Measurements from ENCODE around the gene CCDC148. TPM values are rescaled to one million over a fixed set of nuclear protein-coding genes. Genes with fewer than 3 reads are reported as not detected.

CCDC148 gene
- polyA plus RNA-seq, 2 of the 4 experiments (the other 2 are of a cell fraction): 0.41 to 0.85 TPM

DNA sequence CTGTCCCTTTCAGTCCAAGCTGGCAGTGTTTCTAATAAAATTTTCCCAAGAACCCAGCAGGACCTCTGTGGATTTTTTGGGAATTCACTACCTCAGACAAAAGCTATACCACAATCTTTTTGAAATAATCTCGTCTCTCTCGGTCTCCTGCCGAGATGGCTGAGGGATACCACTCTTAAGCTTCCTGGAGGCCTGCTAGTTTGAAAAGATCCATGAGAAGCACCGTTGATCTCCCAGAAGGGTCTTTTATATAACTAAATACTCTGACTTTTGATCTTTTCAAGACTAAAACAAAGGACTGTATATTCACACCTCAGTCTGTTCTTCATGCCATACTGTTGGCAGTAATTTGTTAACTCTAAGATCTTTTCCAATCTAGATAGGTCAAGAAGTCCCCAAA, 213.2 kb downstream of the CCDC148 start (continued):
- TF ChIP-seq GATA3 (IDR thresholded peaks at IDR 0.05; ENCODE audit: borderline replicate concordance) (no peak), HOXA7 (CRISPR knock-in tag; IDR thresholded peaks at IDR 0.05) (no peak)

DNA sequence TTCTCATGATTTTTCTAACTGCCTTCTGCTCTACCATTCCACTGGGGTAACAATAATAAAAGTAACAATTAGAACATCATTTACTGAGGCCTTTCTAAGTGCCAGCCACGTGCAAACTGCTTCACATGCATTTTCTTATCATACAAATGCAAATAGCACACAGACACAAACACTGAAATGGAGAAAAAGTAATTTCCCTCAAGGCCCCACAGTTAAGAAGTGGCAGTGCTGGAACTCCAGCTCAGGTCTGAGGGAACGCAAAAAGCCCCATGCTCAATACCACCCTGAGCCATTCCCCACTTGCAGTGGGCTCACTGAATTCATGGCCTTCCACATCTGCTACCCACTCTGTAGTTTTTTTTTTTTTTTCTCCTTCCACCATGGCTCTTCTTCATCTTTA, 214.3 kb downstream of the CCDC148 start:
- 44% methylated on average over 2 of the region's 2 CpGs for whole genome bisulfite sequencing (ENCODE audit: missing lambda C conversion rate)
- no peaks in the 10 kb centered on the region for H3K4me1 ChIP-seq
- FAIRE-seq: no peak
- TF ChIP-seq, protein P1, sequence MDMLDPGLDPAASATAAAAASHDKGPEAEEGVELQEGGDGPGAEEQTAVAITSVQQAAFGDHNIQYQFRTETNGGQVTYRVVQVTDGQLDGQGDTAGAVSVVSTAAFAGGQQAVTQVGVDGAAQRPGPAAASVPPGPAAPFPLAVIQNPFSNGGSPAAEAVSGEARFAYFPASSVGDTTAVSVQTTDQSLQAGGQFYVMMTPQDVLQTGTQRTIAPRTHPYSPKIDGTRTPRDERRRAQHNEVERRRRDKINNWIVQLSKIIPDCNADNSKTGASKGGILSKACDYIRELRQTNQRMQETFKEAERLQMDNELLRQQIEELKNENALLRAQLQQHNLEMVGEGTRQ (IDR thresholded peaks at IDR 0.05): no peak
- TF ChIP-seq EP300 (IDR thresholded peaks at IDR 0.05) (no peak), GATA3 (IDR thresholded peaks at IDR 0.05; ENCODE audit: borderline replicate concordance) (no peak), ZC3H11A (IDR thresholded peaks at IDR 0.05) (no peak), MAFK (IDR thresholded peaks at IDR 0.05; ENCODE audit: partially characterized antibody) (no peak)
- no peak for ATAC-seq
- H3K4me2 ChIP-seq: no peak overlapping the region
- H3K9me3 ChIP-seq: no peaks in the 10 kb centered on the region
- no peak overlapping the region for H3K4me3 ChIP-seq
- H3K27ac ChIP-seq: no peak overlapping the region
- CTCF ChIA-PET: interaction anchor here (0.6 to 1.6 kb wide), 3 partner anchors 10 to 512 kb away, joined by 3 to 5 read pairs (median 5); no protein-coding TSS in a partner anchor
- POLR2A ChIA-PET: no interaction called here
- no peak for DNase-seq (ENCODE audit: low read depth in 1 of 2, low spot score in 1 of 2)

DNA sequence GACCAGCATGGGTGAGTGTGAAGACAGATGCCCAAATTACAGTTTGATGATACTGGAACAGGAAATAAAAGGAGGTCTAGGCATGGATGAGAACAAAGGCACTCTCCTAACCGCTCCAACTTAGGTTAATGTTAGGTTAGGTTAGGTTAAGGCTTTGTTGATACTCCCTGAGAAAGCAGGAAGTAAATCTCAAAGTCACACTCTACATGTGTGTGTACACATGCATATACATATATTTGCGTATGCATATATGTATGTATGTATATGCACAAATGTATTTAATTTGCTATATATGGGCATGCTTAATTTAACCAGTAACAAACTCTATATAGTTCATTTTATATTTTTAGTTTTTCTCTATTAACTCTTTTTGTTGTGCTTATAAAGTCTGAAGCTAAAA, 215.6 kb downstream of the CCDC148 start:
- ChIA-PET CTCF (no interaction called here), POLR2A (no interaction called here)
- DNase-seq (ENCODE audit: low read depth in 1 of 2, low spot score in 1 of 2): no peak
- 44% methylated on average over 2 of the region's 2 CpGs for WGBS (ENCODE audit: missing lambda C conversion rate)
- H3K4me1 ChIP-seq: no peaks in the 10 kb centered on the region
- FAIRE-seq: no peak
- no peaks in the 10 kb centered on the region for H3K9me3 ChIP-seq
- TF ChIP-seq, protein P2, sequence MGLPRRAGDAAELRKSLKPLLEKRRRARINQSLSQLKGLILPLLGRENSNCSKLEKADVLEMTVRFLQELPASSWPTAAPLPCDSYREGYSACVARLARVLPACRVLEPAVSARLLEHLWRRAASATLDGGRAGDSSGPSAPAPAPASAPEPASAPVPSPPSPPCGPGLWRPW (IDR thresholded peaks at IDR 0.05): no peak
- TF ChIP-seq CTCF (IDR thresholded peaks at IDR 0.05): no peak
- TF ChIP-seq NR3C1 (IDR thresholded peaks at IDR 0.05): no peak
- no peak overlapping the region for H3K27ac ChIP-seq
- H3K4me3 ChIP-seq: no peak overlapping the region
- ATAC-seq: no peak
- H3K4me2 ChIP-seq: no peak overlapping the region

DNA sequence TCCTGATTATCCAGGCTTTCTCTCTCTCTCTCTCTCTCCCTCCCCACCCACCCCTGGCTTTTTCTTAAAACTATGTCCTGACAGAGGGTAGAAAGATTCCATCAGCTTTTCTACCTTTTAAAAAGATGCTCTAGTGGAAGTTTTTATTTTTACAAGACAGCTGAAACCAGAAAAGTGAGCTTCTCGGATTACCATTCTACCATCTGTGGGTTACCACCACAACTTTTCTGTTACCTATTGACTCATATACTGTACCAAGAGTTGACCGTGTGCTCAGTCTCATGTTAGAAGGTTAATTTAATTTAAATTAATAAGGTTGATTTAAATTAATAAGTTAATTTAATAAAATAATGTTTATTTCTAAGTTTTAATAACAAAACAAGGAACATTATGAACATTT, 217.3 kb downstream of the CCDC148 start:
- ChIA-PET POLR2A (no interaction called here), CTCF (no interaction called here)
- FAIRE-seq (no peak), DNase-seq (ENCODE audit: low read depth in 1 of 2, low spot score in 1 of 2) (no peak), ATAC-seq (no peak)
- H3K27ac ChIP-seq: no peak overlapping the region
- no peak overlapping the region for H3K4me3 ChIP-seq
- 79% methylated on average over 2 of the region's 2 CpGs for WGBS (ENCODE audit: missing lambda C conversion rate)
- H3K9me3 ChIP-seq: no peaks in the 10 kb centered on the region
- no peaks in the 10 kb centered on the region for H3K4me1 ChIP-seq
- H3K4me2 ChIP-seq: no peak overlapping the region
- no peak for TF ChIP-seq KDM1A (IDR thresholded peaks at IDR 0.05; ENCODE audit: low read depth)
- TF ChIP-seq MYC (IDR thresholded peaks at IDR 0.05; ENCODE audit: borderline replicate concordance, low read length): no peak
- TF ChIP-seq, protein P3, sequence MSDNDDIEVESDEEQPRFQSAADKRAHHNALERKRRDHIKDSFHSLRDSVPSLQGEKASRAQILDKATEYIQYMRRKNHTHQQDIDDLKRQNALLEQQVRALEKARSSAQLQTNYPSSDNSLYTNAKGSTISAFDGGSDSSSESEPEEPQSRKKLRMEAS (IDR thresholded peaks at IDR 0.05): no peak
- TF ChIP-seq POLR2AphosphoS2 (conservative IDR thresholded peaks at IDR 0.05; ENCODE audit: low read length): no peak
- TF ChIP-seq, protein P1 (IDR thresholded peaks at IDR 0.05): no peak
- TF ChIP-seq EHMT2 (IDR thresholded peaks at IDR 0.05; ENCODE audit: low read depth): no peak
- no peak for TF ChIP-seq SREBF2 (IDR thresholded peaks at IDR 0.05)
- TF ChIP-seq REST (IDR thresholded peaks at IDR 0.05): no peak
- no peak for TF ChIP-seq MAZ (IDR thresholded peaks at IDR 0.05; ENCODE audit: borderline replicate concordance, low read depth, low read length)
- TF ChIP-seq JUNB (IDR thresholded peaks at IDR 0.05): no peak
- TF ChIP-seq, protein P4, sequence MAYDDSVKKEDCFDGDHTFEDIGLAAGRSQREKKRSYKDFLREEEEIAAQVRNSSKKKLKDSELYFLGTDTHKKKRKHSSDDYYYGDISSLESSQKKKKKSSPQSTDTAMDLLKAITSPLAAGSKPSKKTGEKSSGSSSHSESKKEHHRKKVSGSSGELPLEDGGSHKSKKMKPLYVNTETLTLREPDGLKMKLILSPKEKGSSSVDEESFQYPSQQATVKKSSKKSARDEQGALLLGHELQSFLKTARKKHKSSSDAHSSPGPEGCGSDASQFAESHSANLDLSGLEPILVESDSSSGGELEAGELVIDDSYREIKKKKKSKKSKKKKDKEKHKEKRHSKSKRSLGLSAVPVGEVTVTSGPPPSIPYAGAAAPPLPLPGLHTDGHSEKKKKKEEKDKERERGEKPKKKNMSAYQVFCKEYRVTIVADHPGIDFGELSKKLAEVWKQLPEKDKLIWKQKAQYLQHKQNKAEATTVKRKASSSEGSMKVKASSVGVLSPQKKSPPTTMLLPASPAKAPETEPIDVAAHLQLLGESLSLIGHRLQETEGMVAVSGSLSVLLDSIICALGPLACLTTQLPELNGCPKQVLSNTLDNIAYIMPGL (CRISPR knock-in tag; IDR thresholded peaks at IDR 0.05; ENCODE audit: borderline replicate concordance): no peak
- no peak for TF ChIP-seq RARB (CRISPR knock-in tag; IDR thresholded peaks at IDR 0.05)
- TF ChIP-seq EHF (CRISPR knock-in tag; IDR thresholded peaks at IDR 0.05): no peak
- no peak for TF ChIP-seq HOXB5 (CRISPR knock-in tag; IDR thresholded peaks at IDR 0.05)
- no peak for TF ChIP-seq KDM5A (IDR thresholded peaks at IDR 0.05)
- TF ChIP-seq MAFK (IDR thresholded peaks at IDR 0.05; ENCODE audit: partially characterized antibody): no peak
- TF ChIP-seq RNF2 (IDR thresholded peaks at IDR 0.05; ENCODE audit: borderline replicate concordance, low read depth): no peak
